Common myeloid progenitor, CD34-positive (primary cell): Measurements from ENCODE around the gene CARF.

ENCODE experiments used
- CTCF ChIA-PET: fragments of 350-600 bp; sonication (Branson Sonifier 250); formaldehyde crosslinking; loops from one replicate; lab custom pipeline; 2021; ENCODE audit warnings: antibody characterized with exemption; lab: Charles Lee
- POLR2A ChIA-PET: fragments of 350-600 bp; sonication (Branson Sonifier 250); formaldehyde crosslinking; loops from one replicate; lab custom pipeline; 2021; ENCODE audit warnings: antibody characterized with exemption; lab: Charles Lee
- DNase-seq, 3 donors: peaks; one replicate each; pipeline versions ENCODE4 v3.0.0 to v3.0.0-alpha.2; 2013
- H3K27ac ChIP-seq, 2 experiments: 1 replicate in 1 of 2; 2 replicates in 1 of 2; pipeline ENCODE4 v1.7.0; 2013; ENCODE audit warnings: inconsistent platforms in 2 of 2, low read length in 2 of 2, mild to moderate bottlenecking in 2 of 2, low read depth in 1 of 2, moderate library complexity in 1 of 2; ENCODE audit not compliant: severe bottlenecking in 2 of 2, insufficient read depth in 1 of 2, poor library complexity in 1 of 2
- H3K27me3 ChIP-seq, 5 experiments: replicated peaks in 2 of 5; 1 replicate in 3 of 5; 2 replicates in 2 of 5; pipeline versions ENCODE4 v1.6.1 to v1.7.0; 2013; ENCODE audit warnings: low read length in 4 of 5, mild to moderate bottlenecking in 2 of 5, moderate library complexity in 2 of 5, inconsistent platforms in 1 of 5; ENCODE audit not compliant: insufficient read depth in 5 of 5, control insufficient read depth in 4 of 5
- H3K36me3 ChIP-seq, 4 experiments: 1 replicate in 2 of 4; 2 replicates in 2 of 4; pipeline versions ENCODE4 v1.6.1 to v1.7.0; 2013; ENCODE audit warnings: low read length in 3 of 4, control low read depth in 1 of 4, mild to moderate bottlenecking in 1 of 4; ENCODE audit not compliant: control insufficient read depth in 4 of 4, insufficient read depth in 4 of 4
- H3K4me1 ChIP-seq, 4 experiments: 1 replicate in 3 of 4; 2 replicates in 1 of 4; pipeline versions ENCODE4 v1.6.1 to v1.7.1; 2013; ENCODE audit warnings: low read length in 3 of 4, mild to moderate bottlenecking in 3 of 4, control low read depth in 1 of 4, inconsistent platforms in 1 of 4, moderate library complexity in 1 of 4; ENCODE audit not compliant: control insufficient read depth in 4 of 4, insufficient read depth in 4 of 4; ENCODE audit errors: control extremely low read depth in 1 of 4
- H3K4me3 ChIP-seq, 7 experiments: 1 replicate in 4 of 7; 2 replicates in 3 of 7; pipeline versions ENCODE4 v1.5.1 to v1.7.0; 2013; ENCODE audit warnings: mild to moderate bottlenecking in 7 of 7, low read length in 6 of 7, moderate library complexity in 6 of 7, inconsistent platforms in 2 of 7, low read depth in 2 of 7, control low read depth in 1 of 7; ENCODE audit not compliant: insufficient read depth in 4 of 7, control insufficient read depth in 1 of 7; ENCODE audit errors: extremely low read depth in 1 of 7
- H3K9me3 ChIP-seq, 5 experiments: 1 replicate in 4 of 5; 2 replicates in 1 of 5; pipeline versions ENCODE4 v1.6.1 to v1.7.1; 2013; ENCODE audit warnings: low read length in 4 of 5, mild to moderate bottlenecking in 2 of 5, inconsistent platforms in 1 of 5, low read depth in 1 of 5, moderate library complexity in 1 of 5; ENCODE audit not compliant: control insufficient read depth in 4 of 5, insufficient read depth in 2 of 5; ENCODE audit errors: control extremely low read depth in 1 of 5
- WGBS: methylation state at CpG from one replicate; pipeline ENCODE4 v1.1.5; 2013; ENCODE audit not compliant: insufficient coverage; 5-methylcytosine and 5-hydroxymethylcytosine counted together

The CARF gene

GRCh38 chr2:202933958-202934357 is 21.9 kb downstream of the CARF start:
- POLR2A ChIA-PET: no interaction called here

GRCh38 chr2:202934456-202934855 is 22.4 kb downstream of the CARF start:
- Histone ChIP-seq H3K27ac (no peak overlapping the region), H3K4me1 (no peaks in the 10 kb centered on the region), H3K36me3 (peaks cover 4 to 31% (median 4%) of the 10 kb centered on the region in 4 experiments), H3K4me3 (no peak overlapping the region), H3K27me3 (no peaks in the 10 kb centered on the region), H3K9me3 (peaks cover 0 to 4% (median 0%) of the 10 kb centered on the region in 5 experiments)
- POLR2A ChIA-PET: no interaction called here
- CTCF ChIA-PET: interaction anchor here (1.8 kb wide), 1 partner anchor 9 kb away, joined by 5 read pairs; no protein-coding TSS in a partner anchor
- DNase-seq: no peak
- WGBS: 100% methylated on average over 2 of the region's 2 CpGs

More at GRCh38 chr2:202933958-202934357, 21.9 kb downstream of the CARF start:
- no CpG with 5 or more reads among the region's 2 CpGs for WGBS
- no peak for DNase-seq
- no peaks in the 10 kb centered on the region for H3K4me1 ChIP-seq
- H3K9me3 ChIP-seq: peaks cover 0 to 4% (median 0%) of the 10 kb centered on the region in 5 experiments
- H3K27ac ChIP-seq: no peak overlapping the region
- H3K36me3 ChIP-seq: peaks cover 2 to 31% (median 4%) of the 10 kb centered on the region in 4 experiments
- no peaks in the 10 kb centered on the region for H3K27me3 ChIP-seq
- CTCF ChIA-PET: interaction anchor here (0.6 to 1.8 kb wide), 2 partner anchors 9 to 99 kb away, joined by 3 to 5 read pairs; no protein-coding TSS in a partner anchor
- no peak overlapping the region for H3K4me3 ChIP-seq

- Histone ChIP-seq H3K9me3 (peaks cover 0 to 4% (median 0%) of the 10 kb centered on the region in 5 experiments), H3K4me3 (no peak overlapping the region), H3K27me3 (no peaks in the 10 kb centered on the region), H3K27ac (no peak overlapping the region), H3K4me1 (no peaks in the 10 kb centered on the region), H3K36me3 (peaks cover 3 to 24% (median 4%) of the 10 kb centered on the region in 4 experiments)
- DNase-seq: no peak
- POLR2A ChIA-PET: no interaction called here
- CTCF ChIA-PET: no interaction called here
- WGBS: no CpG with 5 or more reads among the region's 3 CpGs
Observed at GRCh38 chr2:202938960-202939359, 26.9 kb downstream of the CARF start.

- DNase-seq: no peak
- H3K36me3 ChIP-seq: peaks cover 2 to 29% (median 4%) of the 10 kb centered on the region in 4 experiments
- H3K27ac ChIP-seq: no peak overlapping the region
- H3K4me1 ChIP-seq: no peaks in the 10 kb centered on the region
- ChIA-PET CTCF (interaction anchor here (0.8 kb wide), 1 partner anchor 14 kb away, joined by 3 read pairs; no protein-coding TSS in a partner anchor), POLR2A (no interaction called here)
- WGBS: 100% methylated on average over 1 of the region's 4 CpGs
- H3K9me3 ChIP-seq: peaks cover 0 to 11% (median under 1%) of the 10 kb centered on the region in 5 experiments
- no peak overlapping the region for H3K4me3 ChIP-seq
- no peaks in the 10 kb centered on the region for H3K27me3 ChIP-seq
Observed at GRCh38 chr2:202941771-202942170, 29.7 kb downstream of the CARF start.

DNA sequence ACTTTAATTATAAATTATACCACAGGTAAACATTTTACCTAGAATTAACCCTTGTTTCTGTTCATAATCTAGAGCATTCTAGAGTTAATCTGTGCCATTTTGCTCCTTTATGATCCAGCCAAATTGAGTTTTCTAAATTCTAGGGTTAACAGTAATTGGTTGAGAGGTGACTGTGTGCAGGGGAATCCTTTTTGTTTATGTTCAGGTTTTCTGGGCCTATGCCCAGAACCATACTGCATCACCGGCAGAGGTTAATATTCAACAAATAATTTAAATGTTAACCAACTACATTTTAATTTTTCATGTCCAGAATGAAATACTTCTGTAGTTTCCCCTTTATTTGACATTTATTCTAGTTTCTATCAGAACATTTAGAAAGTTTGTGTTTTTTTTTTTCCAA is 32.3 kb downstream of the CARF start:
- H3K4me3 ChIP-seq: no peak overlapping the region
- peaks cover 0 to 24% (median 3%) of the 10 kb centered on the region in 4 experiments for H3K36me3 ChIP-seq
- CTCF ChIA-PET: no interaction called here
- POLR2A ChIA-PET: no interaction called here
- no peaks in the 10 kb centered on the region for H3K27me3 ChIP-seq
- no peaks in the 10 kb centered on the region for H3K4me1 ChIP-seq
- no CpG with 5 or more reads among the region's 1 CpG for WGBS
- H3K9me3 ChIP-seq: peaks cover 0 to 20% (median 4%) of the 10 kb centered on the region in 5 experiments
- no peak overlapping the region for H3K27ac ChIP-seq
- DNase-seq: no peak

DNA sequence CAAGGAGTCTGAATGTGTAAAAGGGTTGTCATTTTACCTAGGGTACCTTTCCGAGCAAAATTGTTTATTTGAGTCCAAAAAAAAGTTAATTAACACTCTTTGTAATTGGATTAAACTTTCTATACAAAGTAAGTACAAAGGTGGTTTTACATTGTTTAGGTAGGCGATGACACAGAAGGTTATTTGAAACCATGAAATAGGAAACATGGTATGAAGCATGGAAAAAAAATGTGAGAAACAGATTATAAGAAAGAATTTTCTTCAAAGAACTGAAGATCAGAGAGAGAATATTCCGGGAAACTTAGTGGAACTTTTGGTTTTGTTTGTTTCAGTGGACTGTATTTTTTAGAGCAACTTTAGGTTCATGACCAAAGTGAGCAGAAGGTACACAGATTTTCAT is 32.7 kb downstream of the CARF start:
- H3K36me3 ChIP-seq: peaks cover 0 to 24% (median 3%) of the 10 kb centered on the region in 4 experiments
- DNase-seq: no peak
- 100% methylated on average over 1 of the region's 3 CpGs for WGBS
- ChIA-PET CTCF (interaction anchor here (0.6 kb wide), 1 partner anchor 534 kb away, joined by 3 read pairs; no protein-coding TSS in a partner anchor), POLR2A (no interaction called here)
- H3K4me3 ChIP-seq: no peak overlapping the region
- peaks cover 0 to 20% (median 4%) of the 10 kb centered on the region in 5 experiments for H3K9me3 ChIP-seq
- H3K27ac ChIP-seq: no peak overlapping the region
- H3K27me3 ChIP-seq: no peaks in the 10 kb centered on the region
- no peaks in the 10 kb centered on the region for H3K4me1 ChIP-seq

GRCh38 chr2:202945497-202945896 is 33.4 kb downstream of the CARF start:
- peaks cover 0 to 20% (median 4%) of the 10 kb centered on the region in 5 experiments for H3K9me3 ChIP-seq
- no peaks in the 10 kb centered on the region for H3K27me3 ChIP-seq
- peaks cover 0 to 24% (median 3%) of the 10 kb centered on the region in 4 experiments for H3K36me3 ChIP-seq
- POLR2A ChIA-PET: no interaction called here
- no peak overlapping the region for H3K4me3 ChIP-seq
- WGBS: no CpG with 5 or more reads among the region's 2 CpGs
- no peak overlapping the region for H3K27ac ChIP-seq
- no peak for DNase-seq
- peaks cover 0 to 3% (median 0%) of the 10 kb centered on the region in 4 experiments for H3K4me1 ChIP-seq
- CTCF ChIA-PET: interaction anchor here (0.6 kb wide), 1 partner anchor 535 kb away, joined by 3 read pairs; no protein-coding TSS in a partner anchor
